Activated CD4-positive, alpha-beta T cell treated with anti-CD3 and anti-CD28 coated beads for 4 hours (primary cell): Measurements from ENCODE around the gene DENND5A.
A peak's percentile ranks its signal among the peaks of the same experiment; 100 is the strongest.
"Not testable (repeated sequence)": the region's sequence is repeated elsewhere in the genome, so short reads cannot be mapped to it uniquely, and the experiment has no call there.

ENCODE experiments used
- DNase-seq, 2 donors: peaks; one replicate each; pipeline ENCODE4 v3.0.0-alpha.2; 2020

Gene DENND5A

DNA sequence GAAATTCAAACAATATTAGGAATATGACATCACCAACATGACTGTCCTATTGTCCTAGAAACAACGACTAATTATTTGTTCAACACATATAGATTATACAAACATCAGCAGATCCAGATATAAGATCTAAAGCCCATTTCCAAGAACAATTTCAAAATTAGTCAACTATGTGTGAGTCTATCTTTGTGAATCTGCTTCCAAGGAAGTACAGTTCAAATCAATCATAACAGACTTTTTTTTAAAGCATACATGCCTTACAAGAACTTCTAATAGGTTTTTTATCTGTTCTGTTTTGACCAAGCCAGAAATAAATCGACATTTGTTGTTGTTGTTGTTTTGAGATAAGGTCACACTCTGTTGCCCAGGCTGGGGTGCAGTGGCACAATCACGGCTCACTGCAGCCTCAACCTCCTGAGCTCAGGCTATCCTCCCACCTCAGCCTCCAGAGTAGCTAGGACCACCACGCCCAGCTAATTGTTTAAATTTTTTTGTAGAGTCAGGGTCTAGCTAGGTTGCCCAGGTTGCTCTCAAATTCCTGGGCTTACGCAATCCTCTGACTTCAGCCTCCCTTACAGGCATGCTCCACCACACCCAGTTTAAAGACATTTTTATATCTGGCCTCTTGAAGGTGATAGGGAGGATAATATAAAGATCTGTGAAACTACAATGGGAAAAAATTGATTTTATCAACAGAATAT is 54.8 kb downstream of the DENND5A start:
- no peak for DNase-seq

DNA sequence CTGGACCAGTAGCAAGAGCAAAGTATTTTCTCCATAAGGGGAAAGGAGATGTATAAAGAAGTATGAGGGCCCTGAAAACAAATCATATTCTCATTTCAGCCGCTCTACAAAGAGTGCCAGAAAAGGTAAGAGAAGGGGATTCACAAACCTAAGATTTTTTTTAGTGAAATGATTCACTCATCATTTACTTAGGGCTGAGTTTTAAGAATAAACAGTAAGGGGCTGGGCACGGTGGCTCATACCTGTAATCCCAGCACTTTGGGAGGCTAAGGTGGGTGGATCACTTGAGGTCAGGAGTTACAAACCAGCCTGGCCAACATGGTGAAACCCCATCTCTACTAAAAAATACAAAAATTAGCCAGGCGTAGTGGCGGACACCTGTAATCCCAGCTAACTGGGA is 55.5 kb downstream of the DENND5A start:
- not testable (repeated sequence) for DNase-seq

DNA sequence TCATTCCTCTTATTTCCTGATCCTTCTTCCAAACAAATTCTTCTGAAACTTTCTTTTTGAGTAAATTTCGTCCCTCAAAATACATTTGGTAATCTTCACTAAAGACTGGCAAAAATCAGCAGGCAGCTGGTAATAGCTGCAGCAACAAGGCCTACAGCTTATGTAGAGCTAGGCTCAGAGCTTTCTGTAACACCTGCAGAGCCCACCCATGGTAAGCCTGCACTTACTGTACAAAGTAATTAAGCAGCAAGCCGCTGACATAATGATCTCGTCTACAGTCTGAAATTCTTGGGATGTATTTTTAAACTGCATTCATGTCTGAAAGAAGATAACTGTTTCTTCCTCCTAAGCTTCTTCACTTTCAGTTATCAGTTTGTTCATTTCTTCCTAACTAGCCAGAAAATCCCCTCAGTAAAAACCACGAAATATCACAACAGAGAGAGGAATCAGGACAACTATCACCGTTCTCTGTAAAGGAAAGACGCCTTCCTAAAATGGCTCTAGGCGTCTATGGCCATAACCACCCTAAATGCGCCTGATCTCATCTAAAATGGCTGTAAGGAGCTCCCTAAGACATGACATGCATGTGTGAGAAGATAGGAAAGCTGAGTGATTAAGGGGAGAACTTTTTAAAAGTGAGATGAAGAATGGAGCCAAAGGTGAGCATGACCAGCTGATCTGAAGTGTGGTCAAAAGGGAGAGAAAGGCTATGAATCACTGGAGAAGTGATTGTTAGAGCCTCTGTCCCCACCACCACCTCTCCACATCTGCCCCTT is 56.2 kb downstream of the DENND5A start:
- DNase-seq, result no peak

DNA sequence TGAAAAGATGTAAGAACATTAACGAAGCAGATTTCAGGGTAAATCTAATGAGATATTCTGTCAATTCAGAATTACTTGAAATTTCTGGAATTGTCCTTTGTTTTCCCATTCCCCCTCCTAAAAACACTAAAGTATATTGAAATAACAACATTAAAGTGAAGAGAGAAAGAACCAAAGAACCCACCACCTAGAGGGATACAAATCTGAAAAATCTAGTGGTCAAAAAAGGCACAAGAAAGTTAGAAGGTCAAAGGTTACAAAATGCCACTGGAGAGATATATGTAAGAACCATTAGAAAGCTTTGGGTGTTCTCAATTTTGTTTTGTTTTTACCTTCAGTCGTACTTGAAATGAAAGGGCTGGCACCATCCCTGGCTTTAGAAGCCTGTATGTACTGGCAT is 57.9 kb downstream of the DENND5A start:
- no peak for DNase-seq

DNA sequence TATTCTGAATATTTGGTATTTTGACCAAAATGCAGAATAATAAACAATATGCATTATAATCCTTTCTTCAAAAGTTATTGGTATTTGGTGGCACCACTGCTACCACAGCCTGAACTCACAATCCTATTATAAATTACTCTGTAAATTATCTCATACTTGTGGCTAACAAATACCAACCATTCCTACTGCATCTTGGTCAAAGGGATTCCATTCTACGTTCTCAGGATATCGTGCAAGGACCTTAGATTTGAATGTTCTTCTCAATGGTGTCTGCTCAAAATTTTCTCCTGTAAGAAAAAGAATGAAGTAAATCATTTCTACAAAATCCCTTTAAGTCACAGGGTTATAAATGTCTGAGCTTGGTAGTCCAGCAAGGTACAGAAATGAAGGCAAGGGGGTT is 58.7 kb downstream of the DENND5A start:
- no peak for DNase-seq

DNA sequence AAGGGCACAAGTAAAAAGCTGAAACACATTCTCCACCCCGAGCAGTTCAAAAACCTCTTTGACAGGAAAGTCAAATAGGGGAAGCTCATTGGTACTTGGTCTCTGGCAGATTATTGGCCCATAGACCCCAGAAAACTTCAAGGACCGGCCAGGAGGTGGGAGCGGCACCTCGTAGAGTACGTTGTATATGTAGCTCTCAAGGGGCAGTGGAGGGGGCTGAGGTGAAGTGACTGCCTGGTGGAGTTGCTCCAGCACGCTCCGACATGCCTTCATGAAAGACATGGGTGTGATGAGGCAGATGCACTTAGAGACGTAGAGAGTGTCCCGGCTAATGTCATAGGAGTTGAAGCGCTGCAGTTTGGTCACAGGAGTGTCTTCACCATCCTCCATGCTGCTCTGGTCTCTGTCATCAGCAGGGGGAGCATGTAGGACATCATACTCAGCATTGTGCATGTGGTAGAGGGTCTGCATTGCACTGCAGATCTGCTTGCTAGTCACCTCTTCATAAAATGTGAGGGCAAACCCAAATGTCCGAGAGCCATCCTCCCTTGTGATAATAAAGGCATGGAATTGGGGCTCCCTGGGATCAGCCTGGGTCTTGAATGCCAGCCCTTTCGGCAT is 61.3 kb downstream of the DENND5A start:
- peak; percentile 2 to 12 for DNase-seq

DNA sequence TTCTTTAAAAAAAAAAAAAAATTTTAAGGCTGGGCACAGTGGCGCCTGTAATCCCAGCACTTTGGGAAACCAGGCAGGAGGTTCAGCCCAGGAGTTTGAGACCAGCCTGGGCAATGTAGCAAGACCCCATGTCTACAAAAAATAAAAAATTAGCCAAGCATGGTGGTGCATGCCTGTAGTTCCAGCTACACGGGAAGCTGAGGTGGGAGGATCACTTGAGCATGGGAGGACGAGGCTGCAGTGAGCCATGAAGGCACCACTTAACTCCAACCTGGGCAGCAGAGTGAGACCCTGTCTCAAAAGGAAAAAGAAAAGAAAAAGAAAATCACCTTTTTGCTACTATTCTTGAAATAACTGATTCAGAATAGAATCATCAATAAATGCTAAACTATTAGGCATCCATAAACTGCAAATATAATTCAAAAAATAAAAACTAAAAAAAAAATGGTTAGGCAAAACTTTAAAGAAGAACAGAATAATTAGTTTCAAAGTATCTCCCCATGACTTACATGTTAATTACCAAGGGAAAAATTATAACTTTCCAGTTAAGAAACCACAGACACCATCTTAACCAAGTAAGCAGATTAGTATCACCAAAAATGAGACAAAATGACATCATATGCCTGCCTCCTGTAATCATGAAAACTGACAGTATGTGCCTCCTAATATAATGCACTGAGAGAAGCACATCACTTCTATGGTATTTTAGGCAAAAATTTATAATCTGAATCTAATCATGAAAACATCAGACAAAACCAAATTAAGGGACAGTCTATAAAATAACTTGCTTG is 63.6 kb downstream of the DENND5A start:
- no peak for DNase-seq

DNA sequence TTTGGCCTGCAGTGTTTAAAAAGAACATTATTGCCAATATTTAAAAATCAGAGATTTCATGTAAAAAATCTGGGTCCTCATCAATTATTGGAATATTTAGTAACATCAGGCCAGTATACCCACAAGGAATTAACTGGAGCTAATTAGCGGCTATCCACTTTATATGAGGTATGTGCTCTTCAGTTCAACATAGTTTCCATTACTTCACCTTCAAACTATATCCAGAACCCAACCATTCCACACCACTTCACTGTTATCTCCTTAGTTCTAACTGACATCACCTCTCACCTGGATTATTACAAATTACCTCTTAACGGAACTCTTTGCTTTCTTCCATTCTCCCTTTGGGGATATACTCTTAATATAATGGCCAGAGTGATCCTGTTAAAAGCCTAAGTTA is 64.7 kb downstream of the DENND5A start:
- DNase-seq, result no peak

DNA sequence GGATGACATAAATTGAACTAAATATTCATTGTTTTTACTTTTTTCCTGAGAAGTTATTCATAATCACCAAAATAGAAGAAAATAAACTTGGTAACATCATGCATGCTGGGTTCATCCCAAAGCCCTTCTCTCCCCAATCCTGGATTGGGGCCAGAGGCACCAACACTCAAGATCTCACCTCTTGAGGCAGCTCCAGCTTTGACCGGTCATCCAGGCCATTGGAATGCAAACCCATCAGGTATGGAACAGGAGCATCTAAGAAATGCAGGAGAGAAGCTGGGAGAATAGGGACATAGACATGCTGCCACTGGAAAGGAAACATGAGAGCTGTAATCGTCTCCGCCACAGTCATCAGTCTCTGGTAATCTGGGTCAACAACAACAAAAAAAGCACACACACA is 71.8 kb downstream of the DENND5A start:
- DNase-seq, result no peak

DNA sequence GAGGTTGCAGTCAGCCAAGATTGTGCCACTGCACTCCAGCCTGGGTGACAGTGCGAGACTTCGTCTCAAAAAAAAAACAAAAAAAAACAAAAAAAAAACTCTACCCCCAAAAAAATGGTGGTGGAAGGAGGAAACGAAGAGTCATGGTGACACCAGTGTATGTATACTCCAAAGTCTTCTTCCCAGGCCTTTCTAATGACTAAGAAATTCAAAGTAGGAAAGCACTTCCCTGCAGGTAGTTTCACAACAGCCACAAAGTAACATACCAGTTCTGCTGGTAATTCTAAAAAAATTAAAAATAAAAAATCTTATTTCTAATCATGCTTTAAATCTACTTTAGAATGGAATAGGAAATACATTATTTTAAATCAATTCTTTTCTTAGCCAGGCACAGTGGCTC is 72.6 kb downstream of the DENND5A start:
- DNase-seq, result no peak

DNA sequence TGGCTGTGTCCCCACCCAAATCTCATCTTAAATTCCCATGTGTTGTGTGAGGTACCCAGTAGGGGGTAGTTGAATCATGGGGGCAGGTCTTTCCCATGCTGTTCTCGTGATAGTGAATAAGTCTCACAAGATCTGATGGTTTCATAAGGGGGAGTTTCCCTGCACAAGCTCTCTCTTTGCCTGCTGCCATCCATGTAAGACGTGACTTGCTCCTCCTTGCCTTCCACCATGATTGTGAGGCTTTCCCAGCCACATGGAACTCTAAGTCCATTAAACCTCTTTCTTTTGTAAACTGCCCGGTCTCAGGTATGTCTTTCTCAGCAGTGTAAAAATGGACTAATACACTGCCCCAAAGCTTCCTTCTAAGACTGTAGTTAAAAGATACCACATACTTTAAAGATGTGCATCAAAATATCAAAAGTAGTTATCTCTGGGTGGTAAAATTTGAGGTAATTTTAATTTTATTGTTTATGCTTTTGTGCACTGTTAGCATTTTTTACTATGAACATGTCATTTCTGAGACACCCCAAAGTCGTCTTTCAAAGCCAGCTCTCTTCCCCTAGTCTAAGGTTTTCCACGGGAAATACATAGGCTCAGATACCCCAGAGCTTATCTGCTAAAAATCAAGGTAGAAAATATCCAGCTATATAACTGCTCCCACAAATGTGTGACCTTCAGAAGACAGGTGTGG is 74.7 kb downstream of the DENND5A start:
- DNase-seq, result not testable (repeated sequence)

DNA sequence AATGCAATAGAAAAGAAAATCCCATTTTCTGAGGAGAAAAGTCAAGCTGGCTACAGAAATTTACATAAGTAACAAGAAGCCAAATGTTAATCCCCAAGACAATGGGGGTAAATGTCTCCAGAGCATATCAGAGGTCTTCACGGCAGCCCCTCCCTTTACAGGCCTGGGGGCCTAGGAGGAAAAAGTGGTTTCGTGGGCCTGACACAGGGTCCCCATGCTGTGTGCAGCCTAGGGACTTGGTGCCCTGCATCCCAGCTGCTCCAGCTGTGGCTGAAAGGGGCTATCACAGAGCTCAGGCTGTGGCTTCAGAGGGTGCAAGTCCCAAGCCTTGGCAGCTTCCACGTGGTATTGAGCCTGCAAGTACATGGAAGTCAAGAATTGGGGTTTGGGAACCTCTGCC is 76.3 kb downstream of the DENND5A start:
- DNase-seq, result not testable (repeated sequence)

DNA sequence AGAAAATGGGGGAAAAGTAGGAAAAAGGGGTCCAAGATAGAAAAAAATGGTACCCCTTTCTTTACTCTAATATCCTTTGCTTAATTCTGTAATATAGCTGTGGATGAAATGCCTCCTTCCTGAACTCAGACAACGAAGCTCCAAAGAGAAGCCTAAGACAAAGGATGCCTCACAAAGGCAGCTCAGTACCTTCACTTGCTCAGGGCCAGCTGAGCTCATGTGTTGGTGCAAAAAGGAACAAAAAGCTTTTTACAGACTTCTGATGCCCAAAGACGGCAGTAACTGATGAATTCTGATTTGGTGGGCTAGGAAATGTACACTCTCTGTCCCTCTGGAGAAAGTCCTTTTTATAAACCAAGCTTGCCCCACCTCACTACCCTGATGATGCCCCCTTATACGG is 77.5 kb downstream of the DENND5A start:
- no peak for DNase-seq

DNA sequence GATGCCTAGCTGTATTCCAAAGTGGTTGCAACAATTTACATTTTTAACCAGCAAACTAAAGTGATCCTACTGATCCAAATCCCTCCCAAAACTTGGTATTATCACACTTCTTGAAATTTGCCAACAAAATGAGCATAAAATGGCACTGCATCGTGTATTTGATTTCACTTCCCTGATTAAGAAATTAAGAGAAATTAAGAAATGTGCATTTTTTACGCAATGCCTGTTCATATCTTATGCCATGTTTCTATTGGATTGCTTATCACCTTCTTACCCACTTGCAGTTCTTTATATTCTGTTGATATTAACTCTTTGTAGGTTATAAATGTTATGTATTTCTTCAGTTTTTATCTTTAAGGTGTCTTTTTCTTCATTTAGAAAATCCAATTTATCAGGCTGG is 80.6 kb downstream of the DENND5A start:
- no peak for DNase-seq

DNA sequence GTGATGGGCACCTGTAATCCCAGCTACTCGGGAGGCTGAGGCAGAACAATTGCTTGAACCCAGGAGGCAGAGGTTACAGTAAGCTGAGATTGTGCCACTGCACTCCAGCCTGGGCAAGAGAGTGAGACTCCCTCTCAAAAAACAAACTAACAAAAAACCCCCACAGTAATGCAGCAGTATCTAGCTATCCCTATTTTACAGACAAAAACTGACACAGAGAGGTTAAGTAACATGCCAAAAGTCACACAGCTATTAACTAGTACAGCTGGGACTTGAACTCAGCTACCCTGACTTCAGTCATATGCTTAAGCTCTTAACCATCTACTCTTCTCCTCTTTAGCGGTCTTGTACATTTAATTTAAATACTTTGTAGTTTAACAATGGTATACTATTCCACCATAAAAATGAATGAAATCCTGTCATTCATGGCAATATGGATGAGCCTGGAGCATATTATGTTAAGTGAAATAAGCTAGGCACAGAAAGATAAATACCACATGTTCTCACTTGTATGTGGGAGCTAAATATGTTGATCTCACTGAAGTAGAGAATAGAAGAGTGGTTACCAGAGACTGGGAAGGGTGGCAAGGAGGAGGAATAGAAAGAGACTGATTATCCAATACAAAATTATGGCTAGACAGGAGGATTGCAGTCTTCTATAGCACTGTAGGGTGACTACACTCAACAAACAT is 82.8 kb downstream of the DENND5A start:
- DNase-seq, result no peak

DNA sequence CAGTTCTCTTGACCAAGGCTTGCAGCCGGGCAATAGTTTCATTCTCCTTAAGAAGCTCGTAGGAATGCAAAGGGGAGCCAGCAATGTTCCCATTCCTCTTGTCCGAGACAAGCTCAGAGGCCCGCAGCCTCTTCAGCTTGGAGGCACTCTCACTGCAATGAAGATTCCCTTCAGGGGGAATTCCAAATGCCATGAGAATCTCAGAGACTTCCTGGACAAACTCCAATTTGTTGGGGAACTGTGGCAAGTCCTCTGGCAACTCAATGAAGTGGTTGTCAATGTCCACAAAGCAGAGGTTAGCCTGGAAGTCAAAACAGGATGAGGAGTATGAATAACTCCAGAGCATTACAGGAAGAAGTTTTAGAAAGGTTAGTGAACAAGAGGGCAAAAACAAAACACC is 84.4 kb downstream of the DENND5A start:
- no peak for DNase-seq

DNA sequence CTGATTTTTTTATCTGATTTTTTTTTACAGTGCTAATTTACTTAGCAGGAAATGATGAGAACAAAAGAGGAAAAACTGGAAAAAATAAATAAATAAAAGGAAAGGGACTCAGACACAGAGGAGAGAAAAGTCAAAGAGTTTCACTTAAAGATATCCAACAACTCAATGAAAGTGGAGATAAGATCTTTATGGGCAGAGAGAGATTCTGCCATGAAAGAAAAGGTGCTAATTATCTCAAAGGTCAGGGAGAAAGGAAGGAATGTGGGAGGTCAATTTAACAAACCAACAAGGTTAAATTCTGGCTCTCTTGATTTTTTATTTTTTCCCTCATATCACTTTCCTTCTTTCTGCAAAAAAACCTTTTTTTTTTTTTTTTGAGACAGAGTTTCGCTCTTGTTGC is 86.0 kb downstream of the DENND5A start:
- no peak for DNase-seq

DNA sequence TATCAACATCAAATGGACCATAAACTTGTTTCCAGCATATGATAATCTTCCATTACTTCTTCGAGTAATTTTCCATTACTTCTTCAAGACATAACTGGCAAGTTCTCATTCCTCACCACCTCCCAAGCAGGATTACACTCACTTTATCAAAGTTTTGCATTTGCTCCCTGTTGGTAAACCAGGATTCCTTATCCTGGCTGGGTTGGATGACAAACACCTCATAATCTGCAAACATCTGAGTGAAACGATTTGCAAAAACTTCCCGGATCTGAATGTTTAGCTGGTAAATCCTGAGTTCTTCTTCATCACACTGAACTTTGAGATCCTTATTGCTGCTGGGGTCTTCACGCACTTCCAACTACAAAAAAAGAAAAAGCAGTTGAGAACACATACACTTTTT is 86.4 kb downstream of the DENND5A start:
- no peak for DNase-seq

DNA sequence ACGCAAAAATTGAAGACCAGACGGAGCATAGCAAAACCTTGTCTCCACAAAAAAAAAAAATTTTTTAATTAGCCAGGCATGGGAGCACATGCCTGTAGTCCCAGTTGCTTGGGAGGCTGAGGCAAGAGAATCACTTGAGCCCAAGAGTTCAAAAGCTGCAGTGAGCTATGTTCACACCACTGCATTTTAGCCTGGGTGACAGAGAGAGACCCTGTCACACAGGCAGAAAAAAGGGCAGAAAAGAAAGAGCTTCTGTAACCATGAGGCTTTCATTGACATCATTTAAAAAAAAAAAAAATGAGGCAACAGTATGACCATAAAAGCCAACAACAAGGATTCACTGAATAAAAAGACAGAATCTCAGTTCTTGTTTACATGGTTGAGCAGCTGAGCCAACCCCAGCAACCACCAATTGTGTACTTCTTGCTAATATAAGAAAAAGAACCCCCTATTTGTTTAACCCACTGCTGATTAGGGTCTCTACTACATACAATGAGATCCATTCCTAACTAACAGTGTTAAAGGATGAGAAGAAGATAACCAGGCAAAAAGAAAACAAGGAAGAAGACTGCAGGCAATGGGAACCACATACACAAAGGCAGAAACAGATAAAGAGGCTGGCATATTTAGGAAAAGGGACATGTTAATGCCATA is 87.6 kb downstream of the DENND5A start:
- DNase-seq, result no peak

DNA sequence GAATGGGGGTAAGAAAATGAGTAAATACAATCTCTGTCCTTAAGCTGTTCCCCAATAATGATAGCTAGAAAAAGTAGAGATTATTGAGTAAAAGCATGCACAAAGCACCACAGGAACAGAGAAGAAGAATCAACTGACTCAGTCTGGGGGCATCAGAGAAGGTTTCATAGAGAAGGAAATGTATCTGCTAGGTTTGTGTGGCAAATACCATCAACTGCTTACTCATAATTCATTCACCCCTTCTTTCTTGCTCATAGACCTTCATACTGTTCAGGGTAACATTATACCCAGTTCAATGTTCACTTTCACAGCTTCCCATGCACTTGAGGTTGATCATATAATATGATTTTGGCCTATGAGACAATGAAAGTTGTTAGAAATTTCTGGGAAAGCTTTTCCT is 88.6 kb downstream of the DENND5A start:
- DNase-seq, result no peak

DNA sequence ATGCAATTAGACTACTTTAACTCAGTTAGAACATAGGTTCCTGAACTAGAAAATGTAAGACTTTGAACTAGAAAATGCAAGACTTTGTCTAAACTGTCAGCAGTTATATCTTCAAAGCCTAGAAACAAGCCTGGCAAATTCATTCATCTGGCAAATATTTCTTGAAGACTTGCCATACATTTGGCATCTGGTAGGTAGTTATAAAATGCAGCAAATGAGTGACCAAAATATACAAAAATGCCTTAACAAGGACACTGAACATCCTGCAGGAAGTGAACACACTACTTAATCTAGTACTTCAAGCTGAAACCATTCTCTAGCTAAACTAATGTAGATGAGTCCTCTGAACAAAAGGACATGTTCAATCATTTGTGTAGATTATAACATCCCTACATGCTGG is 89.0 kb downstream of the DENND5A start:
- DNase-seq, result no peak

DNA sequence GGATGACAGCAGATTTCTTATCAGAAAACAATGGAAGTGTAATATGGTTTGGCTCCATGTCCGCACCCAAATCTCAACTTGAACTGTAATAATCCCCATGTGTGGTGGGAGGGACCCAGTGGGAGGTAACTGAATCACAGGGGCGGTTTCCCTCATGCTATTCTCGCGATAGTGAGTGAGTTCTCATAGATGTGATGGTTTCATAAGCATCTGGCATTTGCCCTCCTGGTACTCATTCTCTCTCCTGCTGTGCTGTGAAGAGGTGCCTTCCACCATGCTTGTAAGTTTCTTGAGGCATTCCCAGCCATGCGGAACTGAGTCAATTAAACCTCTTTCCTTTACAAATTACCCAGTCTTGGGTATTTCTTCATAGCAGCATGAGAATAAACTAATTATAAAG is 92.8 kb downstream of the DENND5A start:
- DNase-seq, result no peak
